ENCODE measurements around the gene LRRC57.
"Not testable (repeated sequence)": the region's sequence is repeated elsewhere in the genome, so short reads cannot be mapped to it uniquely, and the experiment has no call there.

LRRC57 gene

DNA sequence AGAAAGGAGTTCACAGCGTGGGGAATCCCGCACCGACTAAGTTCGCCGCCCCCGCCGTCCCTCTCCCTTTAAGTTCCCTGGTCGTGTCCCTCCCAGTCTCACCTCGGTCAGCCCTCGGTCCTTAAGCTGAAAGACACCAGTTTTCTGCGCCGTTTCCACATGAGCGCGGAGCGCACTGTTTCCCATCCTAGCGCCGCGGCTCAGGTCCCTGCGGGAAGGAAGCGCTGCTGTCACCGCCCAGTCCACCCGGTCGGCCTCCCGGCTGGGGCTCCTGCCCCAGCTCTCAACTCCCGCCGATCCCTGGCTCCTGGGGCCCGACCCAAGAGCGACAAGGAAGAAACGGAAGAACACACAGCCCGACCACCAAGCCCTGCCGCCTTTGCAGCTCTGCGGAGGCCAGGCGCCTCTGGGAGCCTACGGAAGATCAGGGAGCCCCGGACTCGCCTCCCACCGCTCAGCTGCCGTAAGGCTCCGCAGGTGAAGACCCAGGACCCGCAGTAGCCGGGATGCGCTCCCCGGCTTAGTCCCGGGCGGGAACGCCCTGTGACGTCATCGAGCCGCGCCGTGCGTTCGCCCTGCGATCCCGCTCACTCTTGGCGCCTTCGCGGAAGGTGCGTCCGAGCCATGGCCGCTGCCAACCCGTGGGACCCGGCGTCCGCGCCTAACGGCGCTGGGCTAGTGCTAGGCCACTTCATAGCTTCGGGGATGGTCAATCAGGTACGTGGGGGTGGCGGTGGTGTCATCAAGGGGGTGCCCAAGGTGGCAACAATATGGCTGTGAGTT is at the start of gene LRRC57, which contains the start of gene HAUS2:
Gene LRRC57, minus strand, starts transcription at position 545 of the 783 bp plus-strand sequence. Its CDS starts 359 bp downstream, at position 186.
Gene HAUS2, plus strand, starts transcription at position 590 of the 783 bp plus-strand sequence. Its CDS starts 35 bp downstream, at position 625.
- DNase-seq (ENCODE audit: low read depth), result peak; percentile 87

DNA sequence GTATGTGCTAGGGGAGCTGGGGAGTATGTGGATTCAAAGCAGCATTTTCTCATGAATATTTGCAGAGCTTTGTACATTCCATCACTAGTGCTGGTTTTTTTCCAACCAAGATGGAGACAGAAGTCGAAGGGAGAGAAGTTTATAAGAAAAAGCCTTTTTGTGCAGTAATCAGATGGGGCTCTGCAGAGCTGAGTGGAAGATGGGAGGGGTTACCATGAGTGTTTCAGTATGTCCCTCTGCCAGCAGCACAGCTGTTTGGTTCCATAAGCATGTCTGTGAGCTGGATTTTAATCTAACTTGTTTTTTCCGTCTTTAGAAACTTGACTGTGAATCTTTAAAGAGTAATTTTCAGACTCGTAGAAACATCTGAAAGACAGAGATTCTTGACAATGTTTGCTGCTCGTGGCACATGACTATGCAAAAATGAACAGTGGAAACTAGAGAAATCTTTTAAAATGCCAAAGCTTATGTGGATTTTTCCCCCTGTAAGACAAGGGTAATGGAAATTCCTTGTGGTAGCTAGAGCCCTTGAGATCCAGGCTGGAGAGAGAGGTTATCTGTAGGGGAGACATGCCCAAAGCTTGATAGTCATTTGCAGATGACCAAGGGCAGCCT is 47.1 kb upstream of the LRRC57 start:
- DNase-seq (ENCODE audit: low read depth), result no peak

DNA sequence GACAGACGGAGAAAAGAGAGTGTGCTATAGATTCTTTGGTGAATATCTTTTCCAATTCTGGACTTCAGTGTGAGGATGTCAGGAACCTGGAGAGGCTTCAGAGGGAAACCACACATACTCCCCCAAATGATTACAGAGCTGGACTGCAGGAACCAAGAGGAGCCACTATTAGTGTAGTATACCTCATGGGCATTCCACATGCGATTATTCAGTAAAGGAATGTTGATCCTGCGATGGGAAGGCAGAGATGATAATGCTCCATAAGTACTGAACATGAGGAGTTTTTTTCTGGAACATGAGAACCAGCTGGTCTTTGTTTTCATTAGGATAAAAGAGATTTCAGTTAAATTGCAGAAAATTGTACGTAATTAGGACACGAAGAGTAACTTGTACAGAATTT is 45.5 kb upstream of the LRRC57 start:
- no peak for DNase-seq (ENCODE audit: low read depth)

DNA sequence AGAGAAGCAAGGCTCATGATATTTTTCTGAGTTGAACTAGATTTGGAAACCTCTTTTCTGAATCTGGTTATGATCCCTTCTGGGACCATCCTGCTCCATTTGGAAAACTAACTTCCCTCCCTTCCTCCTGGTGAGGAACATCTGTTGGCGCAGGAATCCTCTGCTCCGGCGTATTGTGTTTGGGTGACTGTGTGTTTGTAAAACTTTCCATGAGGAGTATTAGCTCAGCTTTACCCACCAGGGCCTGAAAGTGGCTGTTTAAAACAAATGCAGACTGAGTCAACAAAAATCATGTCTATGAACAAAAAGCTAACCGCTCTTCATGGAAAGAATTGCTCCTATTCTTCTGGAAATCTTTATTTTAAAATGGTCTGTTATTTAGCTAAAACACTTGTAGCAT is 44.5 kb upstream of the LRRC57 start:
- DNase-seq (ENCODE audit: low read depth), result no peak

DNA sequence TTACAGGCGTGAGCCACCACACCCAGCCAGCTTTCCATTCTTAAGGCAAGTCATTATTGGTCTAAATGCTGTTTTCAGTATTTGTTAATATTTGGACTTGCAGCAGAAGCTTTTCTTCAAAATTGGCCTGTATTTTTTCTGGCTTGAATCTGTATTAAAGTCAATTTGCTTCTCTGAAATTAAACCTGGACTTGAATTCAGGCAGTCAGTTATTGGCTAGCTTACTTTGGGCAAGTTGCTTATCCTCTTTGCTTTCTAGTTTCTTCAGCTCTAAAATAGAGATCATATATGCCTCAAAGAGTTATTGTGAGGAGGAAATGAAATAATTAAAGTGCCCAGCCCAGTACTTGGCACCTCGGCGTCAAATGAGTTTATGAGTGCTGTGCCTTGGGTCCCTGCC is 44.1 kb upstream of the LRRC57 start:
- no peak for DNase-seq (ENCODE audit: low read depth)

DNA sequence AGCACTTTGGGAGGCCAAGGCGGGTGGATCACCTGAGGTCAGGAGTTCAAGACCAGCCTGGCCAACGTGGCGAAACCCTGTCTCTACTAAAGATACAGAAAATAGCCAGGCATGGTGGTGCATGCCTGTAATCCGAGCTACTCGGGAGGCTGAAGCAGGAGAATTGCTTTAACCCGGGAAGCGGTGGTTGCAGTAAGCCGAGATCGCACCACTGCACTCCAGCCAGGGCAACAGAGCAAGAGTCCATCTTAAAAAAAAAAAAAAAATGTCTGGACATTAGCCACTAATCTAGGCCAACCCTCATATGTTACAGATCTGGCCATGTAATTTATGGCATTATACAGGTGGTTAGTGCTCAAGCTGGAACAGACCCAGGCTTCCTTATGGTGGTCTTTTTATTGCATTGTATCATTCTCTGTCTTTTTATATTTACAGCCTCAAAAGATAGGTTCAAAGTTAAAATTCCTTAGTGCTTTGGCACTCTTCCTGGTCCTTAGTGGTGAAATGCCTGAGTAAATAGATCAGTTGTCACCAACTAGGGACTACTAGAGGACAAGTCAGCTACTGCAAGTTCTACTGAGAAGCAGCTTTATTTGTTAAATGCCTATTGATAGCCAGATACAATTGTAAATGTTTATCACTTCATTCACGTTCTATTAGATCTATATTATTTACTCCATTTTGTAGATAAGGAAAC is 42.8 kb upstream of the LRRC57 start:
- no peak for DNase-seq (ENCODE audit: low read depth)

DNA sequence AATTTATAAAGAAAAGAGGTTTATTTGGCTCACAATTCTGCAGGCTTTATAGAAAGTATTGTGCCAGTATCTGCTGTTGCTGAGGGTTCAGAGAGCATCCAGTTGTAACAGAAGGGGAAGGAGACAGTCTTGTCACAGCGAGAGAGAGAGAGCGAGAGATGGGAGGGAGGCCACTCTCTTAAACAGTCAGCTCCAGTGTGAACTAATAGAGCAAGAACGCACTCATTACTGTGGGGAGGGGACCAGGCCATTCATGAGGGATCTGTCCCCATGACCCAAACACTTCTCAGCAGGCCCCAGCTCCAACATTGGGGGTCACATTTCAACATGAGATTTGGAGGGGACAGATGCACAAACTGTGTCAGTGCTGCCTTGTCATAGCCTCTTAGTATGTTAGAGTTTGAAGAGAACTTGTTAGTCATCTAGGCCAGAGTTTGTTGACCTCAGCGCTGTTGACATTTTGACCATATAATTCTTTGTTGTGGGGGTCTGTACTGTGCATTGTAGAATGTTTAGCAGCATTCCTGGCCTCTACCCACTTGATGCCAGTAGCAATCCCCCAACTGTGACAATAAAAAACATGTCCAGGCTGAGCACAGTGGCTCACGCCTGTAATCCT is 42.1 kb upstream of the LRRC57 start:
- DNase-seq (ENCODE audit: low read depth), result no peak

DNA sequence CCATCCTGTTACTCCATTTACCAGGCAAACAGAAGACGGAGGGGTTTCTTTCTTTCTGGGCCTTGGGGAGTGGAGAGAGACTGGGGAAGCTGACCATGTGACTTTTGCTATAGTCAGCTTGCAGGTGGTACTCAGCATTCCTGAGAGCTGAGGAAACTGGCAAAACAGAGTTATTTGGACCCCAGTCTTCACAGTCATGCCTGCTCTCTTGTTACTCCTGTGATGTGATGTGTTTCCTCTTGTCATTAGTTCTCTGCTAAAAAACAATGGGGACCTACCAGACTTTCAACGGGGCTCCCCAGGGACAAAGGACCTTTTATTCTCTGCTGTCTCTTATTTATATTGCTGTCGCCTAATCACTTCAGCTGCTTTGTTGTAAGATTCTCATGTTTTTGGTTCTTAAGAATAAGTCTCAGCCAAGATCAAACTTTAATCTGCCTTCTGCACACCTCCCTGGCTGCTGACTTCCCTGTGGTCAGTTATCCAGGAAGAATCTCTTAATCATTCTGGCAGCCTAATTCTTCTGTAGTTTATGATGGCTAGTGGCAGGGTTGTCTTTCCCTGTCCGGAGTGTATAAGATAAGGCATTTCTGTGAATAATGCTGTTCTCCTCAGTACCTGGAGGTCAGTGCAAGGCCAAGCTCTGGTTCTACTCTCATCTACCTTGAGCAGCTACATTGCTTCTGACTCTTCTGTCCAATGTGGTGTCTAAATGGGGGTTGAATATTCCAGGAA is 35.6 kb upstream of the LRRC57 start:
- no peak for DNase-seq (ENCODE audit: low read depth)

DNA sequence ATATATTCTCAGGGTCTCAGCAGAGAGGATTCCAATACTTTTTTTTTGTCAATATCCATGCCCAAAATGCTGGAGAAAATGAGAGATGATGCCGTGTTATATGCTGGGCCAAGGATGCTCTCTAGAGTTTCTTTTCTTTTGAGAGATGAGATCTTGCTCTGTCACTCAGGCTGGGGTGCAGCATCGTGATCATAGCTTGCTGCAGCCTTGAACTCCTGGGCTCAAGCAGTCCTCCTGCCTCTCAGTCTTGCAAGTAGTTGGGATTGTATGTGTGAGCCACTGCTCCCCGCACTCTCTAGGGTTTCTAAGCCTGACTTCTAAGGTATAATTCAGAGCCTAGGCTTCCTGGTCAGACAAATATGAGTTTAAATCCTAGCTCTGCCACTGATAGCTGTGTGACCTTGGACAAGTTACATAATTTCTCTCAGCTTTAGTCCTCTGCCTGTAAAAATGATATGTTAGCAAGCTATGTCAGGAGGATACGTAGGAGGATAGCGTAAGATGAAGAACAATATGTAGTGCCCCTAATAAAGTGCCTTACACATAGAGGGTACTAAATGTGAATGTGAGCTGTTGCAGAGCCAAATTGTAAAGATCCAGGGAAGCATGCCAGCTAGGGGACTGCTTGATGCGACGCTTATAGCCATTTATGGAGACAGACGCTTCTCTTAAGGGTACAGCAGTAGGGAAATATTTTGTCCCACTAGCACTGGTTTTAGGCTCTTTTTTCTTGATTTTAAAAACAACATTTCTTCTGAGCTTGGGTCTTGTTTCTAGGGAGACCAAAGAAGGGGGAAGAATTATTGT is 34.2 kb upstream of the LRRC57 start:
- no peak for DNase-seq (ENCODE audit: low read depth)

DNA sequence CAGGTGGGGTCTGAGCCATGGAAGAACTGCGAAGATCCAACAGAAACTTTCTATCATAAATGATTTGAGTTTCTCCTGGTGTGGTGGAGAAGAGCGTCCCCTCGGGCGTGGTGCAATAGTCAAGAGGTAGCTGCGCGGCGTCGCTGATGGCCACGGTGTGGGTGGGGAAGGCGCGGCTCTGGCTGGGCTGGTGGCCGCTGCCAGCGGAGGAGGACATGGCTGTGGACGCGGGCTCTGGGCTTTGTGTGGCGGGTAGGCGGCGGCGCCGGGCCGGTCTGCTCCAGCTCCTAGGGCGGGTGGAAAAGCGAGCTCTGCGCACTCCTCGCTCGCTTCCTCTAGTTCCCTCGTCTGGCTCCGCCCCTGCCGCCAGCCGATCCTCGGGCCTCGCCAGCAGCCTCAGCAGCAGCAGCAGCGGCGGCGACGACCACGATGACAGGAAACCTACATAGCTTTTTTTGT is 32.7 kb upstream of the LRRC57 start:
- DNase-seq (ENCODE audit: low read depth), result peak; percentile 74

DNA sequence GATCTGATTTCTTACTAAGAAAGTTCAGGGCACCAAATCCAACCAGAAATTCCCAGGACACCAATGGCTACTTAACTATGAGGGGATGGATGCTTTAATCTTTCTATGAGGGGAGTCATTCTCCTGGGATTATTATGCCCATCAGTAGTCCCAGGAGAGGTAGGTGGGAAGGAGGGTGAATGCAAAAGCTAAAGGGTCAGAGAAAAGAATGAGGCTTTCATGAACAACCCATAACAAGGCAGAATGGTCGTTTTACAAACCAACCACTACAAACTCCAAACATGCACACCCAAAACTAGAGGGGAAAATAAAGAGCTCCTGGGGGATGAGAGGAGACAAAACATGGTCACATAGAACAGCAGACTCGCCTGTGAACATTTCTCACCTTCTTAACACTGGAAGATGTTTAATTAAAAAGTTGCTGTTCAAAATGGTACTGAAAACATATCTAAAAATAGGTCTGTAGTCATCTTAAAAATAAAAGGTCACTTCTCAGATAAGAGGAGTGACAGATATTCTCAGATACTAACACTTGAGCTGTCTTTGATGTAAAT is 30.5 kb upstream of the LRRC57 start:
- DNase-seq (ENCODE audit: low read depth), result no peak

DNA sequence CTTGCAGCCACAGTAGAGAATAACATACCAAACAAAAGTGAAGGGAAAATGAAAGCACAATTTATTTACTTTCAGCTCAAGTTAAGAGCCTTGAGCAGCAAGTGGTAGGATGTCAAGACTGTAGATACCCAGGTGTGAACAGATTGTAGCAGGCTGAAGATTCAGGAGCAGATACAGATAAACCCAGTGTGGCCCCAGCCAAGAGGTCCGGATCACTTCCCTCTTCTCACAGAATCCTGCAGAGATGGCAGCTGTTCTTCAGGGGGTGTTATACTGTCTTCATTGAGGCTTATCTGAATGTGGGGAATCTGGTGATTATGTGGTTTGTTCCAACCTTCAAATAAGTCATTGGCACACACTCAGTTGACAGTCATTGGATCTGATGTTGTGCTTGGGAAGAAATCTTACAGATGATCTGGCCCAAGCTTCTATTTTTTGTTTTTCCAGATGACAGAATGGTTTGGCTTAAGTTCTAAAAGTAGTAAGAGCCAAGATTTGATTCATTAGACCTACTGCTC is 29.0 kb upstream of the LRRC57 start:
- no peak for DNase-seq (ENCODE audit: low read depth)

DNA sequence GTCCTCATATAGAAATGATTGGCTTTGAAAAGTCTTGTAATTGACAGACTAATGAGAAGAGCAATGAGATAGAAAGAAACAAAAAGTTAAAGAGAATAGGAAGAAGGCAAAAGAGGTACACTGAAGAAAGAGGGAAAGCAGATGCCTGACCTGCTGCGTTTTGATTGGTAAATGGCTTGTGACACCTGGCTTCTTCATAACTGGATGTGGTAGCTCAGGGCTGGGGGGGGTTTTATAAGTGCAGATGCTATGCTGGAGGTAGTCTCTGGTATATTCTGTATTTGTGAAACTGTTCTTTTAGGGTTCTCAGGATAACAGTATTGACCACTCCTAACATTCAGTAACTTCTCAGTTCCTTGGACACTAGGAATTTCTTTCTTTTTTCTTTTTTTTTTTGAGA is 28.2 kb upstream of the LRRC57 start:
- DNase-seq (ENCODE audit: low read depth), result no peak

DNA sequence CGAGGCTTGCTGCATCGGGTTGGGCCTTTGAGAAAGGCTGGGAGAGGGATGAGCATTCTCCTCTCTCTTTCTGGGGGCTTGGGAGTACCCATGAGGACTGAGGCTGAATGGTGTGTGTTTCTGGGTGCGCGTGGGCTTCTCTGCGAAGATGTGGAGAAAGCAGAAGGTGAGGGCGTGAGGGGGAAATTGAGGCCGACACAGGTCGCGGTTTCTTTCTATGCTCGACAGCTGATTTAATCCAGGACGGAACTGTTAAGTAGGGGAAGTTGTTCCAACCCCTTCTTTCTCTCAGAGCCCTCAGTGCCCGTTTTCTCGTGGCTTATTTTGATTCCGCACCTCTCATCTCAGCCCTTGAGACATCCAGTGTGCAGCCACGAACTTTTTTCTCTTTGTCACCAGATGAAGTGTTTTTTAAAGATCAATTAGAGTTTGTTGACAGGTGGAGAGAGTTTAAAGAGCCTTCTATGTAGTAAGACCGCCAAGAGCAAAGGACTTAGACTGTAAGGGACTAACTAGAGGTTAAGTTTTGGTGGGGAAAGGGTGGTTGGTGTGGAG is 27.5 kb upstream of the LRRC57 start:
- DNase-seq (ENCODE audit: low read depth), result no peak

DNA sequence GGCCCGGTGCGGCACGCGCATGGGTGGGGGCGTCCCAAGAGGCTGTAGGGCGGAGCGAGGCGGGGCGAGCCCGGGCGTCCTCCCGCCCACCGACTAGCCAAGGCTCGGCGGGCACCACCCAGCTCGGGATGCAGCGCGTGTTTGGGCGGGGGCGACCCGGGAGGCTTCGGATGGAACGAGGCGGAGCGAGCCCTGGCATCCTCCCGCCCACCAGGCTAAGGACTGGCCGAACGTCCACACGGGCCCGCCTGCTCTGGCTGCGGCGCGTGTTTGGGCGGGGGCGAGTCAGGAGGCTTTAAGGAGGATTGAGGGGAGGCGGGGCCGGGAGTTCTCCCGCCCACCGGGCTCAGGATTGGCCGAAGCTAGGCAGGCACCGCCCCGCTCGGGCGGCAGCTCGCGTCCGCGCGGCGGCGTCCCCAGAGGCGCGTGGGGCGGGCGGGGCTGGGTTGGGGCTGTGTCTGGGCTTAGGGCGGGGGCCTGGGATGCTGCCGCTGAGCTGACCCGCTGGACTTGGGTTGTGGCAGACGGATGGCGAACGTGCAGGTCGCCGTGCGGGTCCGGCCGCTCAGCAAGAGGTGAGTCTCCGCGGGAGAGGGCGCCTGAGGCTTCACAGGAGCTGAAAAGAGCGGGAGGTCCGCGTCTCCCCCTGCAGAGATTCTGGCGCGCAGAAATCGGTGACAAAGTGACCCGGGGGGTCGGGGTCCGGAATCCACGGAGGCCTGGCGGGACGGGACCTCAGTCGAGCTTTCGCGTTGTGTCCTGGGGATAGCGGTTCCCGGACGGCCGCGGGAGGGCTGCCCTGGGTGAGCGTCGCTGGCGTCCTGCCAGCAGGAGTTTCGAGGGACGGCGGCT is 26.8 kb upstream of the LRRC57 start, which contains the start of gene STARD9:
Gene STARD9, plus strand, starts transcription at position 419 of the 852 bp plus-strand sequence. Its CDS starts 110 bp downstream, at position 529.
- DNase-seq (ENCODE audit: low read depth), result peak; percentile 96

DNA sequence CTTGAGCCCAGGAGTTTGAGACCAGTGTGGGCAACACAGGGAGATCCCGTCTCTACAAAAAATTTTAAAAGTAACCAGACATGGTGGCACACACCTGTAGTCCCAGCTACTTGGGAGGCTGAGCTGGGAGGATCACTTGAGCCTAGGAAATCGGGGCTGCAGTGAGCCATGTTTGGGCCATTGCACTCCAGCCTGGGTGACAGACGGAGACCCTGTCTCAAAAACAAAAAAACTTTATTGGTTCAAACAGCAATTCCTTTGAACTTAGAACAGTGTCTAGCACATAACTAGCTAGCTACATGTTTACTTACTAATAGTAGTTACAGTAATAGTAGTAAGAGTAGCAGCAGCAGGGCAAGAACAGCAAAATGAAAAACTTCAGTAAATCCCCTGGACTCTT is 10.1 kb upstream of the LRRC57 start:
- no peak for DNase-seq (ENCODE audit: low read depth)

DNA sequence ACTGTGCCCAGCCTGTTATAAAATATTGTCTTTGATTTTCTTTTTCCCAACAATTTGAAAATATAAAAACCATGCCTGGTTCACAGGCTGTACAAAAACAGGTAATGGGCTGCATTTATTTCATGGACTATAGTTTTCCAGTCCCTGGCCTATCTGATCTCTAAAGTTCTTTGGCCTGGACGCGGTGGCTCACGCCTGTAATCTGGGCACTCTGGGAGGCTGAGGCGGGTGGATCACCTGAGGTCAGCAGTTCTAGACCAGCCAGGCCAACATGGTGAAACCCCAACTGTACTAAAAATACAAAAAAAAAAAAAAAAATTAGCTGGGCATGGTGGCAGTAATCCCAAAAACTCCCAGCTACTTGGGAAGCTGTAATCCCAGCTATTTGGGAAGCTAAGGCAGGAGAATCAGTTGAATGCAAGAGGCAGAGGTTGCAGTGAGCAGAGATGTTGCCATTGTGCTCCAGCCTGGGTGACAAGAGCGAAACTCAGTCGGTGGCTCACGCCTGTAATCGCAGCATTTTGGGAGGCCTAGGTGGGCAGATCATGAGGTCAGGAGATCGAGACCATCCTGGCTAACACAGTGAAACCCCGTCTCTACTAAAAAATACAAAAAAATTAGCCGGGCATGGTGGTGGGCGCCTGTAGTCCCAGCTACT is 8.1 kb upstream of the LRRC57 start:
- DNase-seq (ENCODE audit: low read depth), result not testable (repeated sequence)

DNA sequence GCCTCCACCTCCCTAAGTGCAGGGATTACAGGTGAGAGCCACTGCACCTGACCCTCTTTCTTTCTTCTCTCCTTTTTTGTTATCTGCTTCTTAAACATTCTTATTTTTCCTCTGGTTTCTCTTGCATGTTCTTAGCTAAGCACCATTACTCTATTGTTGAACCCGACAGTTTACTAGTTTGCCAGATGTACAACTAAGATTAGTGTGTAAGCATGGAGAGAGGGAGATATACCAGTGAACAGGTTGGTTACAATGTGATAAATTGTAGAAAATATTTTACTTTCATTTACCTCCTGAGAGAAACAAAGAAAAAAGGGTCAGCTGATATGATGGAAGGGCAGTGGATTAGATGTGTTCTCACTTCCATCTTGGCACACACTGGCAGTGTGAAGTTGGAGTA is 5.0 kb upstream of the LRRC57 start:
- DNase-seq (ENCODE audit: low read depth), result no peak
